K562 (cell line): ENCODE measurements around the gene IDI2. TPM values are rescaled to one million over a fixed set of nuclear protein-coding genes. Genes with fewer than 3 reads are reported as not detected.

Experiments used
- ARID1B ChIP-seq: fragments of 450-650 bp; IDR thresholded peaks from 2 replicates; pipeline ENCODE4 v1.6.1; 2016; ENCODE audit warnings: antibody characterized with exemption, mild to moderate bottlenecking, inconsistent platforms
- CCAR2 ChIP-seq: fragments of 200-400 bp; formaldehyde crosslinking; IDR thresholded peaks from 2 replicates; pipeline ENCODE4 v1.6.1; 2017; ENCODE audit warnings: mild to moderate bottlenecking, low read depth, low read length
- MAZ ChIP-seq, 2 experiments: fragments of 450-650 bp in 1 of 2; sonication (generic) in 1 of 2; formaldehyde crosslinking; IDR thresholded peaks in 1 of 2; conservative IDR thresholded peaks in 1 of 2; 2 replicates each; pipeline versions ENCODE4 v1.4.0 to v1.5.0; 2020; ENCODE audit warnings: mild to moderate bottlenecking in 1 of 2, missing genetic modification reagents in 1 of 2
- RBM15 ChIP-seq: fragments of 200-400 bp; formaldehyde crosslinking; IDR thresholded peaks from 2 replicates; pipeline ENCODE4 v1.6.1; 2018; ENCODE audit warnings: mild to moderate bottlenecking, low read length, moderate library complexity; ENCODE audit not compliant: insufficient read depth
- TAF9B ChIP-seq: fragments of 450-650 bp; IDR thresholded peaks from 2 replicates; pipeline ENCODE4 v1.6.1; 2018; ENCODE audit warnings: mild to moderate bottlenecking; ENCODE audit not compliant: partially characterized antibody
- ZBED1 ChIP-seq: IDR thresholded peaks from 2 replicates; pipeline ENCODE4 v1.6.1; 2014
- polyA plus RNA-seq, 8 experiments: library from polyadenylated mRNA; depleted of rRNA in 4 of 8; stranded (reverse) in 5 of 8; unstranded in 3 of 8; fragments of >200 nt; fragmentation: Nextera tagmentation in 2 of 8; fragmentation: Illumina TruSeq in 1 of 8; extraction: Ambion mirVana in 2 of 8; extraction: Trizol in 1 of 8; gene quantifications; 2 replicates each; pipeline versions ENCODE4 v1.2.1 to v1.2.3, GENCODE V29; 2011 to 2014; ENCODE audit warnings: inconsistent platforms in 1 of 8, missing spikeins in 1 of 8
- total RNA-seq, 7 experiments: library from RNA; depleted of rRNA in 6 of 7; stranded (reverse); fragments of >200 nt in 6 of 7; fragmentation: Illumina TruSeq in 2 of 7; extraction: Trizol in 2 of 7; gene quantifications; 2 replicates each; pipeline versions ENCODE4 v1.2.1 to v1.2.3, GENCODE V29; 2011 to 2021; ENCODE audit warnings: low replicate concordance in 1 of 7
- TF ChIP-seq, protein P1 (sequence below), 2 experiments: IDR thresholded peaks in 1 of 2; conservative IDR thresholded peaks in 1 of 2; 2 replicates each; pipeline ENCODE4 v1.6.1; 2016; ENCODE audit warnings: low read depth in 2 of 2, mild to moderate bottlenecking in 1 of 2, missing compliant biosample characterization in 1 of 2, missing genetic modification characterization in 1 of 2, moderate library complexity in 1 of 2

Gene IDI2
- total and polyA plus RNA-seq, 9 of the 15 experiments (the other 6 are each of a cell fraction or from before 2014, with no cell fraction given) = not detected

DNA sequence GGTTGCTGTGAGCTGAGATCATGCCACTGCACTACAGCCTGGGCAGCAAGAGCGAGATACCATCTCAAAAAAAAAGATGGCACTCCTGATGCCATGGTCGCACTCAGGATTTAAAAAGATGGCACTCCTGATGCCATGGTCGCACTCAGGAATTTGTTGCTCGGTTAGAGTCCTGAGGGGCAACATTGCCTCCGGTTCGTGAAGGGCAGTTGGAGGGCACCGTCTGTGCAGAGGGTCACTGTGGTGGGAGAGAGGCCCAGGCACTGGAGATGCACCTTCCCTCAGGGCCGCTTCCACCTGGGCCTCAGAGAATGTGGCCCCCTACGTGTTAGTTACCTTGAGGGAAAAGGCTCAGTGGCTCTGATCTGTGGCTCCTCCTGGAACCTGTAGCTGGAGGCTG, 19.1 kb downstream of the IDI2 start (continued):
- no peak for TF ChIP-seq TAF9B
- TF ChIP-seq MAZ (CRISPR knock-in tag; conservative IDR thresholded peaks at IDR 0.05 in 1 of 2, IDR thresholded peaks at IDR 0.05 in 1 of 2) = no peak
- TF ChIP-seq, protein P1, sequence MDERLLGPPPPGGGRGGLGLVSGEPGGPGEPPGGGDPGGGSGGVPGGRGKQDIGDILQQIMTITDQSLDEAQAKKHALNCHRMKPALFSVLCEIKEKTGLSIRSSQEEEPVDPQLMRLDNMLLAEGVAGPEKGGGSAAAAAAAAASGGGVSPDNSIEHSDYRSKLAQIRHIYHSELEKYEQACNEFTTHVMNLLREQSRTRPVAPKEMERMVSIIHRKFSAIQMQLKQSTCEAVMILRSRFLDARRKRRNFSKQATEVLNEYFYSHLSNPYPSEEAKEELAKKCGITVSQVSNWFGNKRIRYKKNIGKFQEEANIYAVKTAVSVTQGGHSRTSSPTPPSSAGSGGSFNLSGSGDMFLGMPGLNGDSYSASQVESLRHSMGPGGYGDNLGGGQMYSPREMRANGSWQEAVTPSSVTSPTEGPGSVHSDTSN (CRISPR knock-in tag; IDR thresholded peaks at IDR 0.05; ENCODE audit: low read depth) = no peak
- TF ChIP-seq, protein P1 (tag; conservative IDR thresholded peaks at IDR 0.05; ENCODE audit: low read depth) = no peak
- no peak for TF ChIP-seq CCAR2
- TF ChIP-seq ZBED1 = no peak
- no peak for TF ChIP-seq ARID1B
- no peak for TF ChIP-seq RBM15
